ENCODE measurements around the gene MC1R.
"Not testable (repeated sequence)": the region's sequence is repeated elsewhere in the genome, so short reads cannot be mapped to it uniquely, and the experiment has no call there.

The MC1R gene

GRCh38 chr16:89918453-89919347 is at the start of gene MC1R:
MC1R (plus strand) TSS chr16:89918862; CDS start chr16:89919259, 397 bp downstream.
- DNase-seq, result no peak

- DNase-seq, result no peak
Measured at GRCh38 chr16:89869911-89870310, 48.8 kb upstream of the MC1R start.

- no peak for DNase-seq
Measured at GRCh38 chr16:89870440-89870839, 48.2 kb upstream of the MC1R start.

GRCh38 chr16:89871895-89872294 is 46.8 kb upstream of the MC1R start:
- no peak for DNase-seq

GRCh38 chr16:89873109-89873971 is 45.3 kb upstream of the MC1R start, which contains the start of gene TCF25:
TCF25 (plus strand) TSS chr16:89873592; CDS start chr16:89873668, 76 bp downstream.
- peak; percentile 87 for DNase-seq

- peak; percentile 96 for DNase-seq
Measured at GRCh38 chr16:89873972-89874689, 44.5 kb upstream of the MC1R start.

- DNase-seq, result not testable (repeated sequence)
Measured at GRCh38 chr16:89879123-89879522, 39.5 kb upstream of the MC1R start.

- DNase-seq, result no peak
Measured at GRCh38 chr16:89880477-89881367, 37.9 kb upstream of the MC1R start.

- DNase-seq, result no peak
Measured at GRCh38 chr16:89881368-89881730, 37.3 kb upstream of the MC1R start.

- DNase-seq, result no peak
Measured at GRCh38 chr16:89883346-89884040, 35.2 kb upstream of the MC1R start.

- no peak for DNase-seq
Measured at GRCh38 chr16:89884041-89884421, 34.6 kb upstream of the MC1R start.

- DNase-seq, result no peak
Measured at GRCh38 chr16:89887243-89887642, 31.4 kb upstream of the MC1R start.

- DNase-seq, result no peak
Measured at GRCh38 chr16:89890200-89890599, 28.5 kb upstream of the MC1R start.

- DNase-seq, result no peak
Measured at GRCh38 chr16:89890886-89891657, 27.6 kb upstream of the MC1R start.

GRCh38 chr16:89892055-89892630 is 26.5 kb upstream of the MC1R start:
- DNase-seq, result no peak

GRCh38 chr16:89892635-89893034 is 26.0 kb upstream of the MC1R start:
- no peak for DNase-seq

- DNase-seq, result no peak
Measured at GRCh38 chr16:89893642-89894548, 24.8 kb upstream of the MC1R start.

GRCh38 chr16:89895482-89896250 is 23.0 kb upstream of the MC1R start:
- DNase-seq, result no peak

Measured in activated CD4-positive, alpha-beta T cell treated with anti-CD3 and anti-CD28 coated beads, Interleukin-2, amount 50 U/mL, for 1 hour (primary cell).